NCI-H1436 treated with DMSO at 0.1 percent for 48 hours (cell line): ENCODE measurements around the gene PSMB11.

ENCODE experiments used
- DNase-seq: peaks from one replicate; lab custom pipeline; 2025; lab: John Stamatoyannopoulos, UW

Gene PSMB11

DNA sequence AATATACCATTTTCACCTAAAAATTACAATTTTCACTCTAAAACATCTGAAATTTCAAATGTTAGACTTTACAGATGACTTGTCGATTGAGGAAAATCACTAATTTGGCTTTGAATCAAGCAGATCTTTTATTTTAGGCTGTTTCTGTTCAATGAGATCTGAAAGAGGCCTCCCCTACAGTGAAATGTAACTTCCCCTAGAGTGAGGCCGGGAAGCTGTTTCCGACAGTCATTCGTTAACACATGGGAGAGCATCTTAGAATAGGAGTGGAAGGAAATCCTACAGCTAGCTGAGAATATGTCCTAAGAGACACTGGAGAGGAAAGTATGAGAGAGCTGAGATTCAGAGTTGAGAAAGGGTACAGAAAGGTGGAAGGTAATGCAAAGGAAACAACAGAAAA is 26.4 kb upstream of the PSMB11 start:
- no peak for DNase-seq

DNA sequence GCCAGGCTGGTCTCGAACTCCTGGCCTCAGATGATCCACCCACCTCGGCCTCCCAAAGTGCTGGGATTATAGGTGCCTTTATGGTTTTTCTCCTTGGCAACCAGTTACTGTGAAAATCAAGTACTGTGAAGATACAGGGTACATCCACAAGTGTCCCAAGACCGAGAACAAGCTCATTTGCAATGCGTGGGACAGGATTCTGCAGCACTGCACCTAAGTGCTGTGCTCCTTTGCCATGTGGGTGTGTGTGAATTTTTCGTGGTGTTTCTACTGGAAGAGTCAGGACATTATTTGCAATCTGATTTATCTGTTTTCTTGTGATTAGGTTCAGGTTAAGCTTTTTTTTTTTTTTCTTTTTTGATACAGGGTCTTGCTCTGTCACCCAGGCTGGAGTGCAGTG is 24.9 kb upstream of the PSMB11 start:
- no peak for DNase-seq

DNA sequence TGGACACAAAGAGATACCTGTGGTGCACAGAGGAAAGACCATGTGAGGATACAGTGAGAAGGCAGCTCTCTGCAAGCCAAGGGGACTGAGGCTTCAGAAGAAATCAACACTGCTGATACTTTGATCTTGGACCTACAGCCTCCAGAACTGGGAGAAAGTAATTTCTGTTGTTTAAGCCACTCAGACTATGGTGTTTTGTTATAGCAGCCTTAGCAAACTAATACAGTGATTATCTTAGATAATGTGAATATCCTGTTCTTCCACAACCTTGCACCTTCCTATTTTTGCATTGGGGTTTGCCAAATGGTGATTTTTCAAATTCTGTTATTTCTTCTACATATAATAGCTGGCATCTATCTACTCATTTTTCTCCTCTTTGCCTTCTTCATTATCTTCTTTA is 23.9 kb upstream of the PSMB11 start:
- DNase-seq: no peak

DNA sequence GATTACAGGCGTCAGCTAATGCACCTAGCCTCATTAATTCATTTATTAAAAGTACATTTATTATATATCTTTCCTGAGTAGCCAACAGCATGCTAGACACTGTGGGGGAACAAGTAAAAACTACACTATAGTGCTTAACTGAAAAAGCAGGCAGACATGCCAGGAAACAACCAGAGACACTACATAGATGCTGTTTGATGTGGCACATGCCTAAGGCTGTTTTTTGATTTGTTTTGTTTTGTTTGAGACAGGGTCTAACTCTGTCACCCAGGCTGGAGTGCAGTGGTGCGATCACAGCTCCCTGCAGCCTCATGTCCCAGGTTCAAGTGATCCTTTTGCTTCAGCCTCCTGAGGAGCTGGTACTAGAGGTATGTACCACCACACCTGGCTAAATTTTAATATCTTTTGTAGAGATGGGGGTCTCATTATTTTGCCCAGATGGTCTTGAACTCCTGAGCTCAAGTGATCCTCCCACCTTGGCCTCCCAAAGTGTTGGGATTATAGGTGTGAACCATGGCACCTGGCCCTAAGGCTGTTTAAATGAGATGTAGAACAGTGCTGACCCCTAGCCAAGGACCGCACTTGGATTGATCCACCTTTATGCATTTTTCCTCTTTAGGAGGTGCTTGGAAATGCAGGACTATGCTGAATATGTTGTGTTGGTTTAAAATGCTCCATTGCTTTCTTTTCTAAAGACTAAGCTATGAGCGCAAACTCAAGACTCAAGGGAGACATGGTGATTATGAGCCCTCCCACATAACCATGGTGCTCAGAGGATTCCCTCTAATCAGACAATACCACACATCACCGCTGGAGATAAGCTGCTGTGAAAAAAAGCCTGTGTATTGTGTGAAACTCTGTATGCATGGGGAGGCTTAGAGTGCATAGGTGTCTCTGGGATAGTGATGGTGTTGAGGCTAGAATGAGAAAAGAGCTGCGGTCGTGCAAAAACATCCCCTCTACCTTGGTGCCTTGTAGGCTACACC is 21.6 kb upstream of the PSMB11 start:
- no peak for DNase-seq

DNA sequence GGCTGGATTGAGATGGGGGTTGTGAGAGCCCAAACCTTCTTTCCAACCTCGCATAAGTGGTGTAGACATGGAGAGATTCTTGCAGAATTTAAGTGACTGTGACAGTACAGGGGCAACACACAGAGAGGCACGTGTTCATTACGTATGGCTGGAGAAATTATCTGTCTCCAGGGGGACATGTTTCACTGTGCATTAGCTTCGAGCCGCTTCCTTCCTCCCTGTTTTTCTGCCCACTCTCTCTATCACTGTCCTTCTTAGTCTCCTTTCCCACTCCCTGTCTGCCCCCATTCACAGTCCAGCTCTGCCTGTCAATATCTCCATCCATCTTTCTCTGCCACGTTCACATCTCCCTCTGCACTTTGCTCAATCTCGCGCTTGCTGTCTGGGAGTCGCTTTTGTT is 20.6 kb upstream of the PSMB11 start:
- DNase-seq: no peak

DNA sequence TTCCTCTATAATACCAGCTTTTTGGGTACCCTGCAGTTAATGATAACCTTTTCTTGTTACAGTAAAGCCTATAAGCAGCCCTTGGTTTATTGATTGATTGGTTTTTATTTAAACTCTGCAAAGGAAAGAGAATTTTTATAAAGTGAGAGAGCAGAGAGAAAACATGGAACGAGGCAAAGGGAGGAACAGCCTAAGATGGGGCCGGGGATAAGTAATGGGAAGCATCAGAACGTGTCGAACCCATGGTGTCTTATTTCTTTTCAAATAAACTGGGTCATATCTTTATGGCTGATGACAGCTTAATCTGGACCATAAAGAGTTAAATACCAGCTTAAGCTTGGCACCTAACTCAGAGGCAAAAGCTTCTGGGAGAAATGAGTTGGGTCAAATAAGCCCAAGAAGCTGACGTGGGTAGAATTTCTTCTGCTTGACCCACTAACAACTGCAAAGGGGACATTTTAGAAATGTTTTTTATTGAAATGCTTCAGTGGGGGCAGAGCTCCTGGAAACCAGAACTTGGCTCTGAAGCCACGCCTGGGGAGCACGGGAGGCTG is 20.0 kb upstream of the PSMB11 start:
- no peak for DNase-seq

DNA sequence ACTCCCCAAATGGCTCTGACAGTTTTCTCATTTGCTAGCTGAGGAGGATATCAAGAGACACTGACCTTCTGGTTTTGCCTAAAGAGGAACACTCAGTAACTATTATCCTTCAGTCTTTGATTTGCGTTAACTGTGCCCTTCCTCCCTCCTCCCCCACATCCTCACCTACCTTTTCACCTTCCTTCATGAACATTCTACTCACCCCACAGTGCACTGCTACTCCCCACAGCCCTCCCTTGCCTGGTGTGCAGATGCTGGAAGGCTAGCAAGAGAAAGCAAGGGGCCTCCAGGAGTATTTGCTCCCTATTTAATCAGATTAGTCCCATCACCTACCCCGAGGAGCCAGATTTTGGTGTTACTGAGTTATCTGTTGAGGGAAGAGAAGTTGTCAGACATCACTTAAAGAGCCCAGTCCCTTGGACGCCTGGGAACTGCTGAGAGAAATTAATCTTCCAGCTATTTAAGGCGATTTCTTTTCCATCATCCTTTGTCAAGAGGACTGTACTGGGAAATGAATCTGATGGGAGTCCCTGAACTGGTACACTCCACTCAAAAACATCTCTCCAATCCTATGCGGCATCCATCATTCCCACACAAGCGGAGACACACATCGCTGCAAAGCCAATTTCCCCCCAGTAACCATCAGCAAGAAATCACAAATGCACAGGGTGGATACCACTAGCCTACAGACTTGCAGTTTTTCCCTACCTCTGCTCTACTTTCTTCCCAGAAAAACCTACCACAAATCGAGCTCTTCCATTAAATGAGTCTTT is 18.8 kb upstream of the PSMB11 start:
- DNase-seq: no peak

DNA sequence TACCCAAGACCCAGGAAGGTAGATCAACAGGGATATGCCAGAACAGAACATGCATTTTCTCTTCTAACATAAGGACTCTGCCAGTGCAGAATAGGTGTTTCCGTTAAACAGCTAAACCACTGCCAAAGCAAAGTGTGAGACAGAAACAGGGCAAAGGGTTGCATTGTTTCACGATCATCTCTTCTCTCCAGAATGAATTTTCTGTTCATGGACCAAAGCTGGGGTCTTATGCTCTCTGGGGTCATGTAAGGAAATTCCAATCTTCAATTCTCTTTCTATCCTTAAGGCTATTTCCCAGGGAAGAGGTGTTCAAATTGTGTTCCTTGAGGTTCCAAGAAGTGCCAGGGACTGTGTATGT is 18.2 kb upstream of the PSMB11 start:
- no peak for DNase-seq

DNA sequence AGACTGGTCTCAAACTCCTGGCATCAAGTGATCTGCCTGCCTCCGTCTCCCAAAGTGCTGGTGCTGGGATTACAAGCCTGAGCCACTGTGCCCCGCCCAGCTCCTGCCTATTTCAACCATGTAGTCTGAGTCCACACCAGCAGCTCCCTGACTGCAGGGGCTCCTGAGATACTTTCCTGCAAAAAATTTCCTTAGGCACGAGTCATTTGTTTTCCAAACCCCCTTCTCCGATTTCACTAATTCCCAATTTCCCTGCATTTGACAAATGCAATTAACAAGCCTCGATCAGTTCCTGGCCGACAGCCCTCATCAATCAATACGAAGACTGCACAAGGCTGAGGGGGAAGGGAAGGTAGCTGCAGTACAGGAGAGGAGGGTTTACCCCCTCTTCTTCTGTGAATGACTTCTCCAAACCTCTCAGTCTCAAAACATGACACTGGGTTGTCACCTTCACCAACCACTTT is 17.4 kb upstream of the PSMB11 start:
- DNase-seq: no peak

DNA sequence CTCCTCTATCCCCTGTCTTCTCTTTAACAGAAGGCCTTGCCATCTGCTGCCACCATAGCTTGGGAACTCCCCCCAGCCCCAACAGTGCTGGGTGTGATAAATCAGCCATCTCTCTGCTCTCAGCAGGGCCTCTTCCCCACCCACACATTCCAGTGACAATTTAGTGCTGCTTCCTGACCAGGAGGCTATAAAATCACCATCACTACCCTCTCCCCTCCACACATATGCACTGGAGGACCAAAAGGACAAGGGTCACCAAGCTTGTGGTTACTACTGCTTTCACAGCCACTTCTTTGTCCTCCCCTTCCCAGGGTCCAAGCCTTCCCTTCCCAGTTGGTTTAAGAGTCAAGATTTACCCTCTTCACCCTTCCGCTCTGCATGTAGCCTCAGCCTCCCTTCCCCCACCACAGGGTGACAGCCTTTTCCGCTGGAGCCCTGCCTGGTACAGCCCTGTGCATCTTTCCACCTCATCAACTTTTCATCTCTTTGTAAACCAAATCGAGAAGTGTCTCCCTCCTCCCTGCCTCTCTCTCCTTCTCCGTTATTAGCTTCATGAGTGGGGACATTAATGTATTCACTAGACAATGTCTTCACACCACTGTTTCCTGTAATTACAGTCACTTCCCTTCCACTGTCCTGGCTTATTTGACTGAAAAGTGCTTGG is 16.7 kb upstream of the PSMB11 start:
- DNase-seq: no peak

DNA sequence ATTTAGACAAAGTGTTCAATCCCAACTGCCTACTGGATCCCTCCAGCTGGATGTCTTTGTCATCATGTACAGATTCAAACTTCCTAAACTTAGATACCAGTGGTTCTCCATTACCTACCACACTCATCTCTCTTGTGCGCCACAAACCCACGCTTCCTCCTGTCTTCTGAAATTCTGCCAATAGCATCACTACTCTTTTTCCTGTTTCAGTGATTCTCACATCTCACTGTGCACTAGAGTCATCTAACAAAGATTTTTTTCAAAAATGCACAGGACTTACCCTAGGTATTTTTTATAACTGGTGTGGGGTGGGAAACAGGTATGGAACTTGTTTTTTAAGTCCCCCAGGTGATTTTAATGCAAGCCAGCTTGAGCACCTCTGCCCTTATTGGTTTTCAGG is 13.2 kb upstream of the PSMB11 start:
- DNase-seq: no peak

DNA sequence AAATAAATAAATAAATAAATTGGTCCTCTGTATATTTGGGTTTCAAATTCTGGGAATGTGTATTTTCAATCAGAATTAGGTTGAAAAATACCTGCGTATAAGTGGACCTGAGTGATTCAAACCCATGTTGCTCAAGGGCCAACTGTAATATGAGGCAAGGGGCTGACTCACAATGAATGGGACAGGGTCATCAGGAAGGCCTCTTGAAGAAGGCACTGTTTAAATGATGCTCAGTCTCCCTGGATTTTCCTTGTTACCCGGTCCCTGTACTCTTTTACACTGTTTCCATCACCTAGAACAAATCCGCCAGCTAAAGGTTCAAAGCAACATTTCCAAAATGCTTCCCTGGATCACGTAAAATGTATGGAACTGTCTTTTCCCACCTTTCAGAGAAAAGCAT is 11.1 kb upstream of the PSMB11 start:
- DNase-seq: no peak

DNA sequence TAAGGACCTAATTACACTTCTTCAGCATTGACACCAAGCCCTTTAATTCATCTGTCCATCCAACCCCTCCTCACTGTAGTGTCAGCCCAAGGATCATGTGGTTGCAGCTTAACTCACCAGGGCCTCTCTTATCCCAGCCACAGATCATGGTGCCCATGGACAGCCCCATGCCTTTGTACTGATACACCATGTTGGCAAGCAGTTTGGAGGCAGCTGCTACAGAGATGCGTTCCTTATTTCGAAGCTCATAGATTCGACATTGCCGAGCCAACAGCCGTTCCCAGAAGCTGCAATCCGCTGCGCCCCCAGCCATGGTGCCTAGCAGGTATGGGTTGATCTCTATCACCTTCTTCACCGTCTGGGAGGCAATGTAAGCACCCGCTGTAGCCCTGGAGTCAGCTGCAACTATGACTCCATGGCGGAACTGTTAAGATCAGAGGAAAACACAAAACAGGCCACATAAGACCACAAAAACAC is 8.7 kb upstream of the PSMB11 start:
- DNase-seq: no peak

DNA sequence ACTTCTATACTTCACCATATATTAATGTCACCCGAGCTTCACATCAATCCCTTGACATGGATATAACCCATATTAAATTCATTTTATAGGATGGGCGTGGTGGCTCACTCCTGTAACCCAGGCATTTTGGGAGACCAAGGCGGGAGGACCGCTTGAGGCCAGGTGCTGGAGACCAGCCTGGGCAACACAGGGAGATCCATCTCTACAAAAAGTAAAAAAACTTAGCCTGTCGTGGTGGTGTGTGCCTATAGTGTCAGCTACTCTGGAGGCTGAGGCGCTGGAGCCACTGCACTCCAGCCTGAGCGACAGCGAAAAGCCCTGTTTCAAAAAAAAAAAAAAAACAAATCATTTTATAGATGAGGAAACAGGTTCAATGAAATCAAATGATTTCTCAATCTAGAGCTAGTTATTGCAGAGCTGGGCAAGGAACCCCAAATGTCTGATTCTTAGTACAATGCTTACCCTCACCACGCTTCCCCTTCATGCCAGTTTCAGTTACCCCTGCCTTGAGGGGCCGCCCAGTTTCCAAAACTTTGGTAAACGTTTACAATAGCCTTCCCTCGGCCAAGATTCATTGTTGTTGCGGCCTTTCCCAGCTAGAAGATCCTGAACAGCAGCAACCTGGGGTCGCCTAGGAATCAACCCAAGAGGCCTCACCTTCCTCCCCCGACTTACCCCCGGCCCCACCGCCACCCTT is 8.1 kb upstream of the PSMB11 start:
- DNase-seq: no peak

DNA sequence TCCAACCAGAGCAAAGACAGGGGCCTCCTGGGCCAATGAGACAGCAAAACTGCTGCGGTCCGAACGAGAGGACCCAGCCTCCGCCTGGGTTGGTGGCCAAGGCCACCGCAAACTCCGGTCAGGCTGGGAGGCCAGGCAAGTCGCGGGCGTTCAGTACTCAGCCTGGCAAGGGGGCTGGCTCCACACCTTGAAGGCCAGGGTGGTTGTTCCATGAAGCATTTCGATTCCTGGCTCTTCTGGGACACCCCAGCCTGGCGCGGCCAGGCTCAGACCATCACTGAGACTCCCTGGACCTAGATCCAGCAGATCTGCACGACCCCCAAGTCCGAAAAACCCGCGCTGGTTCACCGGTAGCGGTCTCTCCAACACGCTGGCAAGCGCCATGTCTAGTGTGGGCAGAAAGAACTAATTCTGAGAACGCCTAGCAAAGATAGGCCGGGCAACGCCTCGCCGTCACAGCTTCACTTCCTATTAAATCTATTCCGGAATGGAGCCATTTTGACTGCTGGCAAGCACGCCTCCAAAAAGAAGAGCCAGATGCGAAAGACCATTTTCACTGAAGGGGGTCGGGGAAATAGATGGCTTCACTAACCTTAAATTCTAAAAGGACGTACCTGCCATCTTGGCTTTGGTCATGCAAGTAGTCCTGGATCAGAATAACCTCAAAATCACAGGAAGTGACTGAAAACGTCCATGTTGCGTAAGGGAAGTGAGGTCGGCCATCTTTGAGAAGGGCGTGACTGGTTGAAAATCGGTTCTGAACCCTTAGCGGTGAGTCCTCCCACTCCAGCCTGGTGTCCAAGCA is 7.3 kb upstream of the PSMB11 start, which contains the start of gene PSMB5:
TSS of gene PSMB5 (minus strand) at position 403 of the 805 bp plus-strand sequence. CDS start at position 384, 19 bp downstream.
- no peak for DNase-seq

DNA sequence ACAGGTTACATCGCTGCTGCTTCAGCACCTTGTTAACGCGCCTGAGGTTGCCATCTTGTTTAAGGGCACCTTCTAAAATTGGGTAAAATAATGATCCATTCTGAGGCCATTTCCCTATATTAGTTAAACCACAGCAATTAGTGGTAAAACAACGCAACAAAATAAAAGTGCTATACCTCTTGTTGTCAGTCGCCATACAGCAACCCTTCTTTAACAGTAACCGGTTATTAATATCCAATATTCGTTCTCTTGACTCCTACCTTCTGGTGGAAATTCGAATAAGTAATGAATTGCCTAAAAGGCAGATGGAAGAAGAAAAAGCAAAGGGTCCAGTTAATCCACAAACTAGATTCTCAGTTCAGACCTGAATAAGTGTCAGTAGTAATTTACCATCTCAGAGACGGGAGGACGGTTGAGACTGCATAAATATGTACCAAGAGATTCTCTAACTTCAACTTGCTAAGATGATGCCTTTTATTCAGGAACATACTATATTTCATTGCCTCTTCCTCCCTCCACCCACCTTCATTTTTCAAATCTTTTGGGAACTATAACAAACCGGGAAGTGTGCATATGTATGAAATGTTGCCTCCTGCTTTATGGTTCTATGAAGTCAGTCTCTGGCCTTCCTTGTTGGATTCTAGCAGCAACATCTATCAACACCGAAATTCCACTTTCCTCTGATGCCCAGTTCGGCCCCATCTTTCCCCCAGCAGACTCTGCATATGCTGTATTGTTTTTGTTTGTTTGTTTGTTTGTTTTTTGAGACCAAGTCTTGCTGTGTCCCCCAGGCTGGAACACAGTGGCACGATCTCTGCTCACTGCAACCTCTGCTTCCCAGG is 6.5 kb upstream of the PSMB11 start:
- DNase-seq: no peak

DNA sequence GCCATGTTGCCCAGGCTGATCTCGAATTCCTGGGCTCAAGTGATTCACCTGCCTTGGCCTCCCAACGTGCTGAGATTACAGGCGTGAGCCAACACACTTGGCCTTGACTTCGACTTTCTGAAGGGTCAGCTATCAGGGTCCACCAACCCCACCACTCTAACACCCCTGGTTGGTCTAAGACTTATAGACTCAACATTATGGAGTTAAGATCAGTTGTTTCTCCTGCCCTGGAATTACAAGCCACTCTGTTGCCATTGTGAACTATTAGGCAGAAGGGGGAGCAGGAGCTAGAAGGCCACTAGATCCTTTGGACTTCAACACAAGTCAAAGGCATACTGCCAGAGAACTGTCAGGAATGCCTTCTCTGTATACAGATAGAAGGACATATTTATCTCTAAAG is 1.9 kb upstream of the PSMB11 start:
- DNase-seq: no peak

DNA sequence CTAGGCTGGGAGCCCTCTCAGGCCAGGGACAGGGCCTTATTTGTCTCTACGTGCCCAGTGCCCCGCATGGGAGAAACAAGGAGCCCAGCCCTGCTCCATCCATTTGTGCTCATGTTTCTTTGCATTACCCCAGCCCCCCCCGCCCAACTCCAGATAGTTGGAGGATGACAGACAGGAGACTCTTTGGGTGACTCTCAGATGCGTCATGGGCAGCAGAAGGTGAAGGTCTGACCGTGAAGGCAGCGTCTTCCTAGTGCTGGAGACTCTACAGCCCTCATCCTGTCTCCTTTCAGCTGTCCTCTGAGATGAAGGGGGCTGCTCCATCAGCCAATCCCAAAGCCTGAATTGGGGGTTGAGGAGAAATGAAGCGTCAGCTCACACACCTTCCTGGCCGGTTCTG is 283 bp upstream of the PSMB11 start:
- no peak for DNase-seq

DNA sequence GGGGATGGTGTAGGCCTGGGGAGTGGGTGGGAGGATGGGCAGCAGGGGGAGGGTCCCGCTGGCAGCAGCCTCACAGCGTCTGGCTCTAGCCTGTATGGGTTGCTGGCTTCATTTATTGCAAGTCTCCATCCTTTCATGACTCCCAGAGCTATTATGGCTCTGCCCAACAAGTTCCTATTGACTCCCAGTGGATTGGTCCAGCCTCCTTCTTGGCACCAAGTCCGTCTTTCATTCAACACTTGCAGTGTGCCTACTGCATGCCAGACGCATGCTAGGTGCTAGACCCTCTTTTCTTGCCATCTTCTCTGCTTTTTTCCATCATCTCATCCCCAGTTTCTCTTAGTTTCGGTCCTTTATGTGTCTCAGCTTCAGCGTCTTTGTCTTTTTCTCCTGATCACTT is 1.1 kb downstream of the PSMB11 start:
- no peak for DNase-seq

DNA sequence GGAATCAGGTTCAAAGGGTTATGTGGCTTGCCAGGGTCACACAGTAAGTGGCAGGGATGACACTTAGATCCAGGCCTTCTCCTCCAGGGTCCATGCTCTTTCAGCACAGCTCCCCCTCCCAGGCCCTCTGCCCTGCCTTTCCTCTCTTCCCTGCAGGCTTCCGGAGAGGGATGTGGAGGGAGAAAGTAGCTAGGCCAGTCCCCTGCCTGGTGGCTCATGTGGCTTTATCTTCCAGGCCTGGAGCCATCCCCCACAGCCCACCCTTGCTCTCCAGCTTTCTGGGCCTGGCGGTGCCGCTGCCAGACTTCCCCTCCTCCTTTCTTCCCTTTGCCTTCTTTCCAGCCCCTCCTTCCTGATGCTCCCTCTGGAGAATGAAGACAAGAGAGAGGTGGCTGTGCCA is 1.7 kb downstream of the PSMB11 start:
- DNase-seq: no peak
